Lung (tissue), 12 donors: Measurements from ENCODE around the gene SLC9A2. TPM values are rescaled to one million over a fixed set of nuclear protein-coding genes. Genes with fewer than 3 reads are reported as not detected.
A peak's percentile ranks its signal among the peaks of the same experiment; 100 is the strongest.

Experiments used
- ATAC-seq: fragments of 200-7000 bp; cut with Tn5 transposase; one replicate; pipeline ENCODE4 v1.9.1; 2020; ENCODE audit warnings: moderate number of reproducible peaks; ENCODE audit not compliant: insufficient read depth, low FRiP score
- DNase-seq, 3 donors: peaks; one replicate each; pipeline ENCODE4 v3.0.0-alpha.2; 2013 to 2017
- H3K27ac ChIP-seq, 2 donors: one replicate each; pipeline ENCODE4 v1.5.1; 2013; ENCODE audit warnings: mild to moderate bottlenecking in 2 of 2, moderate library complexity in 2 of 2, control low read depth in 1 of 2, inconsistent platforms in 1 of 2, low read depth in 1 of 2, low read length in 1 of 2
- H3K27me3 ChIP-seq, 3 donors: one replicate each; pipeline ENCODE4 v1.5.1; 2013; ENCODE audit warnings: low read length in 2 of 3; ENCODE audit not compliant: control insufficient read depth in 3 of 3, insufficient read depth in 3 of 3
- H3K36me3 ChIP-seq, 4 donors: one replicate each; pipeline ENCODE4 v1.5.1; 2013; ENCODE audit warnings: low read length in 4 of 4, mild to moderate bottlenecking in 1 of 4, moderate library complexity in 1 of 4; ENCODE audit not compliant: control insufficient read depth in 4 of 4, insufficient read depth in 4 of 4
- H3K4me1 ChIP-seq, 5 donors: one replicate each; pipeline ENCODE4 v1.5.1; 2013; ENCODE audit warnings: low read length in 5 of 5, mild to moderate bottlenecking in 2 of 5, moderate library complexity in 1 of 5; ENCODE audit not compliant: control insufficient read depth in 5 of 5, insufficient read depth in 5 of 5
- H3K4me3 ChIP-seq: one replicate; pipeline ENCODE4 v1.5.1; 2013; ENCODE audit warnings: mild to moderate bottlenecking, control low read depth, moderate library complexity
- H3K9ac ChIP-seq, 2 donors: one replicate each; pipeline ENCODE4 v1.5.1; 2013; ENCODE audit warnings: low read length in 2 of 2, control low read depth in 1 of 2; ENCODE audit not compliant: insufficient read depth in 1 of 2
- H3K9me3 ChIP-seq, 4 donors: one replicate each; pipeline ENCODE4 v1.5.1; 2013; ENCODE audit warnings: low read length in 3 of 4, mild to moderate bottlenecking in 1 of 4, moderate library complexity in 1 of 4; ENCODE audit not compliant: control insufficient read depth in 4 of 4, insufficient read depth in 3 of 4
- WGBS, 2 donors: extraction: QIAGEN DNeasy Blood & Tissue Kit; methylation state at CpG; one replicate each; pipeline ENCODE4 v1.1.7; 2013; 5-methylcytosine and 5-hydroxymethylcytosine counted together
- polyA plus RNA-seq, 2 donors: library from polyadenylated mRNA; stranded (reverse); fragments of 200-250 nt; gene quantifications; one replicate each; pipeline ENCODE4 v1.2.1, GENCODE V29; 2013
- total RNA-seq, 2 donors: library from RNA; depleted of rRNA in 1 of 2; stranded (reverse); fragments of >200 nt in 1 of 2; gene quantifications; one replicate each; pipeline ENCODE4 v1.2.1, GENCODE V29; 2014 to 2021
- TF ChIP-seq, protein P1 (sequence below): IDR thresholded peaks from 2 replicates; pipeline ENCODE4 v1.5.1; 2012; ENCODE audit warnings: mild to moderate bottlenecking; ENCODE audit errors: control extremely low read depth, extremely low read depth
- donor health status: control.
- donor health status: control.
- donor health status: Bipolar disorder and iron deficiency.
- donor health status: healthy.
- donor health status: DM: yes; HTN: yes; CAD: no.

Gene SLC9A2
- total and polyA plus RNA-seq, 4 donors, result 0.04 to 0.52 (median 0.07) TPM

DNA sequence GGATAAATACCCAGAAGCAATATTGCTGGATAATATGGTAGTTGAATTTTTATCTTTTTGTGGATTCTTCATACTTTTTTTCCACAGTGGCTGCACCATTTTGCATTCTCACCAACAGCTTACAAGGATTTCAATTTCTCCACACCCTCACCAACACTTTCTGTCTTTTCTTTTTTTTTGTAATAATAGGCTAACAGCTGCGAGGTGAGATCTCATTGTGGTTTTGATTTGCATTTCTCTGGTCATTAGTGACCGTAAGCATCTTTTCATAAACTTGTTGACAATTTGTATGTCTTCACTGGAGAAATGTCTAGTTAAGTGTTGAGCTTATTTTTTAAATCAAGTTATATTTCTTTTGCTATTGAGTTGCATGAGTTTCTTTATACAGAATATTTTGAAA is 17.6 kb upstream of the SLC9A2 start:
- WGBS, 2 donors, result 84 to 94% methylated on average over 2 of the region's 2 CpGs
- DNase-seq, result no peak

DNA sequence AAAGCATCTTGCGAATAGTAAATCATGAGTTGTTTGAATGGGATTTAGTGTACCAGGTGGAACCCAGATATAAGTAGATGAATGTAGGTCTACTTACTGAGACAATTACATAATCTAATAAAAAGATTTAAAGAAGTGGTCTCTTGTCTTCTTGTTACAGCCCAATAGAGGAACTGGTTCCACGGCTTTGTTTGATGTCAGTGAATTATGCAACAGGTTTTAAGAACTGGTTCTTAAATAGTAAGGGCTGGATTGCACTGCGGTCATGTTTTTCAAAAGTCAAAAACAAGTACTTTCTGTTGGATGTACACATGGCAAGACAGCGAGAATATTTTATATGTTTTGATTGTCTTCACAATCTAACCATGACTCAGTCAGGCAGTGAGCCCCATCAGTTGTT is 15.4 kb upstream of the SLC9A2 start:
- no peak overlapping the region for H3K9ac ChIP-seq
- TF ChIP-seq, protein P1, sequence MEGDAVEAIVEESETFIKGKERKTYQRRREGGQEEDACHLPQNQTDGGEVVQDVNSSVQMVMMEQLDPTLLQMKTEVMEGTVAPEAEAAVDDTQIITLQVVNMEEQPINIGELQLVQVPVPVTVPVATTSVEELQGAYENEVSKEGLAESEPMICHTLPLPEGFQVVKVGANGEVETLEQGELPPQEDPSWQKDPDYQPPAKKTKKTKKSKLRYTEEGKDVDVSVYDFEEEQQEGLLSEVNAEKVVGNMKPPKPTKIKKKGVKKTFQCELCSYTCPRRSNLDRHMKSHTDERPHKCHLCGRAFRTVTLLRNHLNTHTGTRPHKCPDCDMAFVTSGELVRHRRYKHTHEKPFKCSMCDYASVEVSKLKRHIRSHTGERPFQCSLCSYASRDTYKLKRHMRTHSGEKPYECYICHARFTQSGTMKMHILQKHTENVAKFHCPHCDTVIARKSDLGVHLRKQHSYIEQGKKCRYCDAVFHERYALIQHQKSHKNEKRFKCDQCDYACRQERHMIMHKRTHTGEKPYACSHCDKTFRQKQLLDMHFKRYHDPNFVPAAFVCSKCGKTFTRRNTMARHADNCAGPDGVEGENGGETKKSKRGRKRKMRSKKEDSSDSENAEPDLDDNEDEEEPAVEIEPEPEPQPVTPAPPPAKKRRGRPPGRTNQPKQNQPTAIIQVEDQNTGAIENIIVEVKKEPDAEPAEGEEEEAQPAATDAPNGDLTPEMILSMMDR, result no peak
- no peaks in the 10 kb centered on the region for H3K9me3 ChIP-seq
- no peak overlapping the region for H3K4me3 ChIP-seq
- 44 to 60% methylated on average over 4 of the region's 4 CpGs for WGBS, 2 donors
- DNase-seq (peak; percentile 13 to 77 (median 24)), ATAC-seq (peak; percentile 66)
- peaks cover 0 to 2% (median 2%) of the 10 kb centered on the region in 3 donors for H3K27me3 ChIP-seq
- H3K36me3 ChIP-seq, result no peaks in the 10 kb centered on the region
- H3K27ac ChIP-seq, result no peak overlapping the region
- peaks cover 0 to 6% (median 0%) of the 10 kb centered on the region in 5 donors for H3K4me1 ChIP-seq

More for the DNA sequence above, 17.6 kb upstream of the SLC9A2 start:
- Histone ChIP-seq H3K27ac (no peak overlapping the region), H3K36me3 (no peaks in the 10 kb centered on the region), H3K9me3 (no peaks in the 10 kb centered on the region), H3K4me3 (no peak overlapping the region), H3K4me1 (peaks cover 0 to 6% (median 0%) of the 10 kb centered on the region in 5 donors), H3K9ac (no peak overlapping the region), H3K27me3 (peaks cover 0 to 2% (median 2%) of the 10 kb centered on the region in 3 donors)
- TF ChIP-seq, protein P1, result no peak
- ATAC-seq, result no peak

DNA sequence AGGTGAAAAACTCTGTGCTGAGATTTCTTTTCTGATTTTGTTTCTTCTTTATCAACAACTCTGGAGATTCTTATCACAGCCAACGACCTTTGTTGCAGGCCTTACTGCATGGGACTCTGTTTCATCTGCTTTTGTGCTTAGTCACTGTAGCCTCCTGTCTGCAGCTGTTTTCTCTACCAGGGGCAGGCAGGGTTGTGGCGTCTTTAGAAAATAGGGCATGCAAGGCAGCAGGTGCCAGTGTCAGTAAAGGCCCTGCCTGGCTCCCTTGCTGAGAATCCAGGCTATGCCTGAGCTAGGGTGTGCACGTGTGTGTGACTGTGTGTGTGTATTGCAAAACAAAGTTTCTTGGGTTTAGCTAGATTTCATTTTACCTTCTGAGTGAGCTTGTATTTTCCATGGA is 14.6 kb upstream of the SLC9A2 start:
- Histone ChIP-seq H3K4me1 (peaks cover 0 to 6% (median 0%) of the 10 kb centered on the region in 5 donors), H3K9me3 (no peaks in the 10 kb centered on the region), H3K27ac (no peak overlapping the region), H3K36me3 (no peaks in the 10 kb centered on the region), H3K4me3 (no peak overlapping the region), H3K9ac (no peak overlapping the region), H3K27me3 (peaks cover 0 to 2% (median 2%) of the 10 kb centered on the region in 3 donors)
- TF ChIP-seq, protein P1, result no peak
- DNase-seq, result no peak
- 21 to 35% methylated on average over 3 of the region's 3 CpGs for WGBS, 2 donors
- no peak for ATAC-seq

DNA sequence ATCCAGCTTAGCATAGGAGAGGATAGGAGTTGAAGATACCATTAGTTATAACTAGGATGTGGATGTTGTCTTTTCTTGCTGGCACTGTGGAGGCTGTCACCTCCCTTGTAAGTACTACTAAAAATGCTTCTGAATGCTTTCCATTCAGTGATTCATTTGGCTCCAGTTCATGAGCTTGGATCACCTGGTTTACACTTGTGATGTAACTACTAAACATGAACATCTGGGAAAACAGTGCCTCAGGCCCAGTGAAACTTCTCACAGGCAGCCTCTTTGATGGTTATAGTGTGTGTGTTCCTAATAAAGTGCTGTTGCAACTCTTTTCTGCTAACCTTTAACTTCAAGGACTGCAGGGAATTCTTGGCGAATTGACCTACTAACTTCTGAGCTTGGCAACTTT is 13.0 kb upstream of the SLC9A2 start:
- Histone ChIP-seq H3K4me1 (peaks cover 0 to 6% (median 0%) of the 10 kb centered on the region in 5 donors), H3K9ac (no peak overlapping the region), H3K27me3 (peaks cover 0 to 2% (median 2%) of the 10 kb centered on the region in 3 donors), H3K27ac (no peak overlapping the region), H3K36me3 (no peaks in the 10 kb centered on the region), H3K4me3 (no peak overlapping the region), H3K9me3 (no peaks in the 10 kb centered on the region)
- peak in 1 of 3 donors; percentile 14 for DNase-seq
- ATAC-seq, result no peak
- WGBS, 2 donors, result 63 to 85% methylated on average over 1 of the region's 1 CpG
- TF ChIP-seq, protein P1, result no peak
